Measurements from ENCODE around the gene ZIC5.
A peak's percentile ranks its signal among the peaks of the same experiment; 100 is the strongest.

The ZIC5 gene

GRCh38 chr13:99935772-99936171 lies 35.8 kb downstream of the ZIC5 start:
- no peak for DNase-seq (ENCODE audit: low read depth, low spot score)

GRCh38 chr13:99932912-99933311 lies 38.7 kb downstream of the ZIC5 start:
- DNase-seq (ENCODE audit: low read depth, low spot score) = no peak

- no peak for DNase-seq (ENCODE audit: low read depth, low spot score)
Observed at GRCh38 chr13:99930925-99931324, 40.6 kb downstream of the ZIC5 start.

GRCh38 chr13:99929866-99930265 lies 41.7 kb downstream of the ZIC5 start:
- no peak for DNase-seq (ENCODE audit: low read depth, low spot score)

- DNase-seq (ENCODE audit: low read depth, low spot score) = peak; percentile 29
Observed at GRCh38 chr13:99926014-99926731, 45.4 kb downstream of the ZIC5 start.

DNA sequence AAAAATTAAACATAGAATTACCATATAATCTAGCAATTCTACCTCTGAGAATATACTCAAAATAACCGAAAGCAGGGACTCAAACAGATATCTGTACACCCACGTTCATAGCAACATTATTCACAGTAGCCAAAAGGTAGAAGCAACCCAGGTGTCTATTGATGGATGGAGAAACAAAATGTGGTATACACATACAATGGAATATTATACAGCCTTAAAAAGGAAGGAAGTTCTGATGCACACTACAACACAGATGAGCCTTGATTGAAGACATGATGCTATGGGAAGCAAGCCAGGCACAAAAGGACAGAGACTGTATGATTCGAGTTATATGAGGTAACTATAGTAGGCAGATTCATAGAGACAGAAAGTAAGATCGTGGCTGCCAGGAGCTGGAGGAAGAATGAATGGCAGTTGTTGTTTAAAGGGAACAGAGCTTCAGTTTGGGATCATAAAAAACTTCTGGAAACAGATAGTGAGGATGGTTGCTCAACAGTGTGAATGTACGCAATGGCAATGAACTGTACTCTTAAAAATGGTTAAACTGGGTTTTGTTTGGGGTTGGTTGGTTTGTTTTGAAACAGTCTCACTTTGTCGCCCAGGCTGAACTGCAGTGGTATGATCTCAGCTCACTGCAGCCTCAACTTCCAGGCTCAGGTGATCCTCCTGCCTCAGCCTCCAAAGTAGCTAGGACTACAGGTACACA lies 47.5 kb downstream of the ZIC5 start:
- DNase-seq (ENCODE audit: low read depth, low spot score) = no peak

- no peak for DNase-seq (ENCODE audit: low read depth, low spot score)
Observed at GRCh38 chr13:99922631-99923404, 48.7 kb downstream of the ZIC5 start.

- DNase-seq (ENCODE audit: low read depth, low spot score) = no peak
Observed at GRCh38 chr13:99919132-99919531, 52.4 kb downstream of the ZIC5 start.

DNA sequence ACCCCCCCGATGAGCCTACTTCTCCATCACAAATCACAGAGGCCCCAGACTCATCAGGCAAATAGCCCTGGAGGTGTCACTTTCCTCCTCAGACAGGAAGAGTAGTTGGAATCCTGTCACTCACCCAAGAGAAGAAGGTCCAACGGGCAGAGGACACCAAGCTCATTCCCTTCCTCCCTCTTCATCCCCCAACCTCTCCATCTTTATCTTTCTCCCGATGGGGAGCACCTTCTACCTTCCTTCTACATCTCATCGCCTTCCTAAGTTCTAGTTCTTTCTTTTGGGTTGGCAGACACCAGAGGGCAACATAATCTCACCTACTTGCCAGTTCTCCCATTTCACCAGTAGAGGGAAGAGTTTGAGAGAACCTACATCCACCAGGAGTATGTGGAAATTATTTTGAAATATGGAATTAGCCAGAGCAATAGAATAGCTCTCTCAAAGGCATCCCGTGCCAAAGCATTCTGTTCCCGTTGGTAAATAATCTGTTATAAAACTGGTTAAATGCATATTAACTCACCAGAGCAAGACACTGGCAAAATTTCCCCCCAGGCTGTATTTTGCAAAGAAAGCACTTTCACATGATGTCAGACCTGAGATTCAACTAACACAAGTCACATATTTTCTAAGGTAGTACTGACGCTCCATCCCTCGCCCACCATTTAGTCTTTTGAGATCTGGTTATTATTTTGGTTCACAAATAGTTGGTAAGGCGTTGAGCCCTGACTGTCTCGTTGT lies 55.0 kb downstream of the ZIC5 start:
- peak; percentile 82 for DNase-seq (ENCODE audit: low read depth, low spot score)

DNA sequence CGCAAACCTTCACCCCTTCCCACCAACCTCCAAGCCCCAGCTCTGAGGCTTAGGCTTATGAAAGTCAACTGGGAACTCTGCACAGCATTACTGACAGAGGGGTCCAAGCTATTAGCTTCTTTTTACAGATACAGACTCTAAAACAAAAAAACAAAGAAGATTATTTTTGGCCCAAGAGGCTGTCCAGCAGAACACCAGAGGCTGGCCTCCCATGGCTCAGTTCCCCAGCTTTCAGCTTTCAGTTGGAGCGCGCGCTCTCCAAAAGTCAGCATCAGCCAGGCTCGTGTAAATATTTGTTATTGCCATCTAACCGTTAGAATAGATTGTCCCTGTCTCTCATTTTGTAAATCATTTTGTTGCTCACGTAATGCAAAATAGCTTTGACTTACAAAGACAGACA lies 58.4 kb downstream of the ZIC5 start:
- no peak for DNase-seq (ENCODE audit: low read depth, low spot score)

Data from astrocyte of the hippocampus (primary cell).